ENCODE results near the gene BICDL1. TPM values are rescaled to one million over a fixed set of nuclear protein-coding genes. Genes with fewer than 3 reads are reported as not detected.

BICDL1 gene
- total RNA-seq, 1 donor from 2014 or later, result 24.5 TPM

DNA sequence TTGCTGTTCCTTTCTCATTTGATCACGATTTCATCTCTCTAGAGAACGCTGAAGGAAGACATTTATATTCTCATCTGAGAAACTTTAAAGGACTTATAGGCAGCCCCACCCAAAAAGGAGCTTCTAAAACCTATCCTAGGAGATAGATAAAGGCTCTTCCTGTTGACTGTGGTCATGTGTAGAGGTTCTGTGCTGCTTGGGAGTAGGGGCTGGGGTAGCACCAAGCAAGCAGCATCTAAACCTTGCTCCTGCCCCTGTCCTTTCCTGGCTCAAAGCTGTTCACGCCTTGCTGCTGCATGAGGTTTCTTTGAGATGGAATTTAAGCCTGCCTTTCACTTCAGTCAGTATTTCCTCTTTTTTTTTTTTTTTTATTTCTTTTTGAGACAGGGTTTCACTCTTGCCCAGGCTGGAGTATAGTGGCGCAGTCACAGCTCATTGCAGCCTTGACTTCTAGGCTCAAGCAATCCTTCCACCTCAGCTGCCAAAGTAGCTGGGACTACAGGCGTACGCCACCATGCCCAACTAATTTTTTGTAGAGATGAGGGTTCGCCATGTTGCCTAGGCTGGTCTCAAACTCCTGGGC lies 86.1 kb downstream of the BICDL1 start:
- DNase-seq (ENCODE audit: low spot score in 2 of 2) (no peak), FAIRE-seq (no peak)

GRCh38 chr12:120076651-120077050 lies 87.6 kb downstream of the BICDL1 start:
- FAIRE-seq (no peak), DNase-seq (ENCODE audit: low spot score in 2 of 2) (no peak)

- FAIRE-seq (no peak), DNase-seq (ENCODE audit: low spot score in 2 of 2) (no peak)
Measured at GRCh38 chr12:120077260-120077659, 88.2 kb downstream of the BICDL1 start.

DNA sequence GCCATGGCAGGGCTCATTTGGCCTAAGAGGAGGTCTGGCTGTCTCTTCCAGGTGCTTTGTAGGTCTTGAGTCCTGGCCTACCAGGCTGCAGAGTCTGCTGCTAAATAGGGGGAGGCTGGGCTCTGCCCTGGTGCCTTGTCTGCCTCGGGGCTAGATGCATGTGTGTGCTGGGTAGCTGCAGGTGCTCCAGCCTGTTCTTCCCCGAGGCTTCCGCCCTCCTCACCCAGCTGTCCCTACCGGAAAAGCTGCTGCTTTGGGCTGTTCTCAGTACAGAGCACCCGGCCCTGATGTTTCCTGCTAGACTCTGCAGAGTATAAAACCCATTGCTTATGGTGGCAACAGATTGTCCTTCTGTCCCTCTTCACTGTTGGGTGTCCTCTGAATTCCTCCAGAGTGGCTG lies 89.8 kb downstream of the BICDL1 start:
- DNase-seq (ENCODE audit: low spot score in 2 of 2), result no peak
- FAIRE-seq, result no peak

- FAIRE-seq (no peak), DNase-seq (ENCODE audit: low spot score in 2 of 2) (no peak)
Measured at GRCh38 chr12:120079411-120080400, 90.7 kb downstream of the BICDL1 start.

DNA sequence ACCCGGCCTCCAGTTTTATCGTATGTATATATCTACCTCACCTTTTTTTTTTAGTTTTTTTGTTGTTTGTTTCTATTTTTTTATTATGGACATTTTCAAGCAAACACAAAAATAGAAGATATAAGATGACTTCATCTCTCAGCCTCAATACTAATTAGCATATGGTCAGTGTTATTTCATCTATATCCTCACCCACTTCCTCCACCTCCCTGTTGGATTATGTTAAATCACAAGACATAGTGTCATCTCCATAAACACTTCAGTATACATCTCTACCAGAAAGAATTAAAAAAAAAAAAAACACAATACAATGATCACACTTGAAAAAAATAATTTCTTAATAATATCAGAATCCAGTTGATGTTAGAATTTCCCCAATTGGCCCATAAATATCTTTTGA lies 92.6 kb downstream of the BICDL1 start:
- DNase-seq (ENCODE audit: low spot score in 2 of 2) (no peak), FAIRE-seq (no peak)

- FAIRE-seq, result no peak
- DNase-seq (ENCODE audit: low spot score in 2 of 2), result no peak
Measured at GRCh38 chr12:120085920-120086645, 97.0 kb downstream of the BICDL1 start.

DNA sequence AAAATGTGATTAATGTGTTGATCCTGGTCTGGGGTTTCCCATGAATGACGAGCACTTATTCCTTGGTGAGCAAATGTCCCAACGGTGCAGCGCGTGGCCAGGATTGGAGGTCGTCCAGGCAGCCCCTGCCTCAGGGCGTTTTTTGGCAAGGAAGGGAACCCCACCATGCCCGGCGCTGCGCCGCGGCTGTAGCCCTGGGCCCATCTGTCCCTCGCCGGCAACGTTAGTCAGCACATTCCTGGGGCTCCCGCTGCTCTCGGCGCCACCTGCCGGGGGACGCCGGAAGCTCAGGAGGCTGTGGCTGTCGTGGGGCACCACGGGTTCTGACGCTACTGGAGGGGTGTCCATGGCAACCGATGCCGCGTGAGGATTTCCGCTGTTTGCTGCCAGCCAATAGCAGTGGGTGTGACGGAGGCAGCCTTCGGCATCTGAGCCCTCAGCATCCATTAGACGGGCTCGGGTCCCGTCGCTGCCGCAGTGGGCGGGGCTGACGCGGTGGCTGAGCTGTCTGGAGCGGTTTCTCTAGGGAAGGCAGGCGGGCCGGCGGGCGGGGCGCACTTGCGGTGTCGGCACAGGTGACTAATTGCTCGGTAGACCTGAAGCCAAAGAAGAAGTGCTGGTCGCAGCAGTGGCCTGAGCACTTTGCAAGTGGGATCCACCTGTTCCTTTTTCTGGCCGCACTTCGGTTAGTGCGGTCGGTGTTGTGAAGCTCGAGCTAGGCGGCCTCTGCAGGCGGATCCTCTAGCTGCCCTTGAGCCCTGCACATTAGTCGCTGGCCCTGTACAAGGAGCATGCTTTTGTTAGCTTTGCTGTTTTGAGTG lies 98.0 kb downstream of the BICDL1 start:
- DNase-seq (ENCODE audit: low spot score in 2 of 2) (peak; percentile 93 to 99), FAIRE-seq (peak; percentile 89)

DNA sequence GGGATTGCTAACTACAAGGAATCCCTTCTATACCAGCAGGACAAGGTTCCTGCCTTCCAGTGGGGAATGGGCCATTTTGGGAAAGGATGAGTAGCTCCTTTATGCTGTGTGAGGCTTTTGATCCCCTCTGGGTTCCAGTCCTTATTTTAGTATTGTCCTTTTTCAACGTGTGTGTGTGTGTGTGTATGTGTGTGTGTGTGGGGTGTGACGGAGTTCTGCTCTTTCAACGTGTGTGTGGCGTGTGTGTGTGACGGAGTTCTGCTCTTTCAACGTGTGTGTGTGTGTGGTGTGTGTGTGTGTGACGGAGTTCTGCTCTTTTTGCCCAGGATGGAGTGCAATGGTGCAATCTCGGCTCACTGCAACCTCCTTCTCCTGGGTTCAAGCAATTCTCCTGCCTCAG lies 100.1 kb downstream of the BICDL1 start:
- no peak for DNase-seq (ENCODE audit: low spot score in 2 of 2)
- FAIRE-seq, result no peak

- no peak for DNase-seq (ENCODE audit: low spot score in 2 of 2)
- no peak for FAIRE-seq
Measured at GRCh38 chr12:120089796-120090195, 100.8 kb downstream of the BICDL1 start.

DNA sequence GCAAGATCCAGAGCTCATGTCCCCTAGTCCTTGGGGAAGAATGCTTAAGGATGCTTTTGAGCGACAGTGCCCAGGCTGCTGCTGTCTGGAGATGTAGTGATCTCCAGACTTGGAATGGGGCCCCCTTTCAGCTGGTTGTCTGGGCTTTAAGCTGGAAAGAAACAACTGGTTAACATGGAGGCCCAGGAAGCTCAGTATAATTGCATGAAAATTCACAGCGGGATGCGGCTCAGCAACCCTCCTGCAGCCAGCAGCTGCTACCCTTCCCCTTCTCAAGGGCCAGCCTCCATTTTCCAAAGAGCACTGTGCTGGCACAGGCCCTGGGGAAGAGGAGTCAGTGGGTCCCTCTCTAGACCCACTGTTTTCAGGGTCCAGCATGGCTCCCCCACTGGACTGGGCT lies 101.2 kb downstream of the BICDL1 start:
- no peak for DNase-seq (ENCODE audit: low spot score in 2 of 2)
- FAIRE-seq, result no peak

DNA sequence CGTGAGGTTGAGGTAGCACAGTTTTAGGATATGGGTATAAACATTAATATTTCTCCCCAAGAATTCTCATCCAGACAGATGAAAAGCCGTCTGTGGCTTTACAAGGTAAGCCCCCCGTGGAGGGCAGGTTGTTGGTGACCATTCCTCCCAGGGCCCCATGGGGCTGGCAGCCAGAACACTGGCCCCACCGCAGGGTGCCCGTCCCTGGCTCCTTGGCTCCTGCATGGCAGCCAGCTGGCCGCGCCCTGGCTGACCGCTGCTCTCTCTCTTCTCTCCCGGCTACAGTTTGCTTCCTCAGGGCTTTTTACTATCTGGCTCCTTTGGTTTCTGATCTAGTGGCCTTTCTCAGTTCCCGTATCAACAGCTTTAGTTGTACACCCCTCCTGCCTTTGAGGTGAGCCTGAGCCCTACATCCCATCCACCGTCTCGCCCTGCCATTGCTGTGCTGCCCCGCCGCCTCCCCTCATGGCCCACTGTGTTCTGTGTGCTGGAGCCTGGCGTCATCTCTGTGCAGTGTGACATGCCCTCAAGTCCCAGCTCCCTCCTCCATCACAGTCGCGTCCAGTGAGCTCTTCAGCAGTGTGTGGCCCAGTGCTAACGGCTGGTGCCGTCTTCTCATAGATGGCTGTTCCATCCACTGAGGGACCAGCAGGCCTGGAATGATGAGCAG lies 101.7 kb downstream of the BICDL1 start:
- no peak for FAIRE-seq
- DNase-seq (ENCODE audit: low spot score in 2 of 2), result peak in 1 of 2 donors; percentile 6

- FAIRE-seq (no peak), DNase-seq (ENCODE audit: low spot score in 2 of 2) (peak in 1 of 2 donors; percentile 3)
Measured at GRCh38 chr12:120091371-120092090, 102.5 kb downstream of the BICDL1 start.

DNA sequence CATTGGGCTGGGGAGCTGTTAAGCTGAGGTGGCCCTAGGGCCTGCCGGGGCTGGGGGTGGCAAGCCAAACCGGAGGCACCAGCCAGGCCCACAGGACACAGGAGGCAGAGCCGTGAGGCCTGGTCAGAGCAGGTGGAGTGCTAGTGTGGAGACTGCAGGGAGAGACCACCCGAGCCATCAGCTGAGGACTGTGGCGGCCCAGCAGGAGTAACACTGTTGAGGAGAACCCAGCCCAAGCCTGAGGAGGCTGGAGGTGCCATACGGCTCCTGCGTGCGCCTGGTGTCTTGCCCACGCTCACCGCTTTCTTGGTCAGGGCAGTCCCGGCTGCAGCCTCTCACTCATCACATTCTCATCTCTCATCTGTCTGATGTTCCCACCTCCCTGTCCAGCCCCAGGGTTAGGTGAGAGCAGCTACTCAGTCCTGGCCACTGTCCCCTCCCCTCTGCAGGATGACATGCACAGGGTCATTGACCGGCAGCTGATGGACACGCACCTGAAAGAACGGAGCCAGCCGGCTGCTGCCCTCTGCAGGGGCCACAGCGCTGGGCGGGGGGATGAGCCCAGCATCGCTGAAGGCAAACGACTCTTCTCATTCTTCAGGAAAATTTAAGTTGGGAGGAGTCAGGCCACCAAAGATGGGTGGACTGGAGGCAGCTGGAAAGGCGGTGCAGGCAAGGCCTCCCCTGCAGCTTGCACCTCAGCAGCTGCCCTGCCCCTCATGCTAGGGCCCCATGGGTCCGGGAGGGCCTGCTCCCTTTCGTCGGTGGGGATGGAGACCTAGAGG lies 103.7 kb downstream of the BICDL1 start:
- FAIRE-seq (no peak), DNase-seq (ENCODE audit: low spot score in 2 of 2) (peak in 1 of 2 donors; percentile 4)

DNA sequence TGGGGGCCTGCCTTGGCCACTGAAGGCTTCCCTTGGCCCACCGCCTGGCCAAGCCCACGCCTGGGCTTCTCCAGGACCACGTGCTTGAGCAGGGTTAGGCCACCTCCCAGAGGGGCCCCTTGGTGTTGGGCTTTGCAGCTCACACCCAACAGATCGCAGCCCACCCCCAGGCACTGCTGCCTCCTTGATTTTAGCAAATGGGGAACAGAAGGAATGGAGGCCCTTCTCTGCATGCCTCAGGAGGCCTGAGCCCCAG lies 104.2 kb downstream of the BICDL1 start:
- DNase-seq (ENCODE audit: low spot score in 2 of 2), result no peak
- no peak for FAIRE-seq

GRCh38 chr12:120093592-120094355 lies 104.7 kb downstream of the BICDL1 start:
- no peak for FAIRE-seq
- no peak for DNase-seq (ENCODE audit: low spot score in 2 of 2)

- FAIRE-seq (no peak), DNase-seq (ENCODE audit: low spot score in 2 of 2) (peak in 1 of 2 donors; percentile 37)
Measured at GRCh38 chr12:120094485-120094884, 105.4 kb downstream of the BICDL1 start.

DNA sequence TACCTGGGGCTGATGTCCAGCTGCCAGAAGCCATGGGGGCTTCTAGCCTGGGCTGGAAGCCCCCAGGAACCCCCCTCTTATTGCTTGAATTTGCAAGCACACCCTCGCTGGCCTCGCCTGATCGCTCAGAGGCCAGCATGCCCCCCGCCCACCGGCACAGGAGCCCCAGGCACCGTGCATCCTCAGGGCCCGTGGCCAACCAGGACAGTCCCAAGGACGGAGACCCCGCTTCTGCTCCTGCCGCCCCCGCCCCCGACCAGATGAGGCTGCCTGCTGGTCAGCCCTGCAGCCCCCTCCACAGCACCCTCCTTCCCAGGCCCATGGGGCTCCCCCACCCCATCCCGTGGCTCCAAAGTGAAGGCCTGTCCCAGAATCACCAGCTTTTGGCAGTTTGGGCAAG lies 106.3 kb downstream of the BICDL1 start:
- no peak for FAIRE-seq
- peak in 1 of 2 donors; percentile 4 for DNase-seq (ENCODE audit: low spot score in 2 of 2)

Measured in frontal cortex (tissue), 4 donors.